H9 (cell line): ENCODE results near the gene DNASE1L1. TPM values are rescaled to one million over a fixed set of nuclear protein-coding genes. Genes with fewer than 3 reads are reported as not detected.

Experiments
- DNase-seq: peaks from one replicate; pipeline ENCODE4 v3.0.0-alpha.2; 2017
- H2AFZ ChIP-seq: one replicate; pipeline ENCODE4 v1.6.1; 2013; ENCODE audit warnings: mild to moderate bottlenecking, low read length, control low read depth, moderate library complexity
- H2AK5ac ChIP-seq: 2 replicates; pipeline ENCODE4 v1.6.1; 2013; ENCODE audit warnings: low read length, control low read depth, mixed read lengths; ENCODE audit not compliant: insufficient read length
- H2BK120ac ChIP-seq: one replicate; pipeline ENCODE4 v1.6.1; 2013; ENCODE audit warnings: low read depth, mild to moderate bottlenecking, low read length, control low read depth, inconsistent platforms; ENCODE audit not compliant: poor library complexity, severe bottlenecking
- H2BK12ac ChIP-seq: 2 replicates; pipeline ENCODE4 v1.6.1; 2013; ENCODE audit warnings: low read length, control low read depth, mixed read lengths, low read depth; ENCODE audit not compliant: insufficient read length
- H2BK15ac ChIP-seq: 2 replicates; pipeline ENCODE4 v1.6.1; 2013; ENCODE audit warnings: low read depth, low read length, control low read depth
- H2BK20ac ChIP-seq: one replicate; pipeline ENCODE4 v1.6.1; 2013; ENCODE audit warnings: low read depth, mild to moderate bottlenecking, low read length, control low read depth, inconsistent platforms; ENCODE audit not compliant: poor library complexity, severe bottlenecking
- H2BK5ac ChIP-seq: 2 replicates; pipeline ENCODE4 v1.6.1; 2013; ENCODE audit warnings: low read length, control low read depth, mixed read lengths; ENCODE audit not compliant: insufficient read length
- H3K14ac ChIP-seq: 2 replicates; pipeline ENCODE4 v1.6.1; 2013; ENCODE audit warnings: low read length, control low read depth; ENCODE audit not compliant: insufficient read depth
- H3K18ac ChIP-seq: 2 replicates; pipeline ENCODE4 v1.6.1; 2013; ENCODE audit warnings: low read depth, mild to moderate bottlenecking, mixed read lengths, low read length, control low read depth; ENCODE audit not compliant: insufficient read length
- H3K23ac ChIP-seq: 2 replicates; pipeline ENCODE4 v1.6.1; 2013; ENCODE audit warnings: low read length, control low read depth, mixed read lengths, low read depth; ENCODE audit not compliant: insufficient read length
- H3K23me2 ChIP-seq: 2 replicates; pipeline ENCODE4 v1.6.1; 2013; ENCODE audit warnings: low read depth, mild to moderate bottlenecking, mixed read lengths, low read length, control low read depth; ENCODE audit not compliant: insufficient read length, poor library complexity, severe bottlenecking
- H3K27ac ChIP-seq: 2 replicates; pipeline ENCODE4 v1.5.1; 2013; ENCODE audit warnings: low read length, control low read depth, mixed read lengths, low read depth; ENCODE audit not compliant: insufficient read length
- H3K27me3 ChIP-seq: 2 replicates; pipeline ENCODE4 v1.6.1; 2013; ENCODE audit warnings: low read length, control low read depth, inconsistent platforms; ENCODE audit not compliant: insufficient read depth
- H3K4ac ChIP-seq: 2 replicates; pipeline ENCODE4 v1.6.1; 2013; ENCODE audit warnings: low read depth, mild to moderate bottlenecking, control low read depth, inconsistent platforms, low read length, moderate library complexity
- H3K4me1 ChIP-seq: 2 replicates; pipeline ENCODE4 v1.6.1; 2013; ENCODE audit warnings: low read length, control low read depth, inconsistent platforms; ENCODE audit not compliant: insufficient read depth
- H3K4me2 ChIP-seq: 2 replicates; pipeline ENCODE4 v1.6.1; 2013; ENCODE audit warnings: low read length, control low read depth, mixed read lengths; ENCODE audit not compliant: insufficient read length, insufficient read depth
- H3K56ac ChIP-seq: 2 replicates; pipeline ENCODE4 v1.6.1; 2013; ENCODE audit warnings: low read depth, mild to moderate bottlenecking, mixed read lengths, low read length, control low read depth; ENCODE audit not compliant: insufficient read length
- H3K79me1 ChIP-seq: 2 replicates; pipeline ENCODE4 v1.6.1; 2013; ENCODE audit warnings: low read depth, mild to moderate bottlenecking, moderate library complexity, low read length, control low read depth, inconsistent platforms; ENCODE audit not compliant: insufficient read depth, poor library complexity, severe bottlenecking
- H3K79me2 ChIP-seq: 2 replicates; pipeline ENCODE4 v1.6.1; 2013; ENCODE audit warnings: low read length, control low read depth, inconsistent platforms; ENCODE audit not compliant: insufficient read depth
- H3K9ac ChIP-seq: 2 replicates; pipeline ENCODE4 v1.6.1; 2013; ENCODE audit warnings: low read length, control low read depth, mixed read lengths; ENCODE audit not compliant: insufficient read length; ENCODE audit errors: extremely low read depth
- H3K9me3 ChIP-seq: one replicate; pipeline ENCODE4 v1.6.1; 2013; ENCODE audit warnings: low read depth, low read length, inconsistent platforms; ENCODE audit not compliant: control insufficient read depth
- H3T11ph ChIP-seq: one replicate; pipeline ENCODE4 v1.6.1; 2013; ENCODE audit warnings: mild to moderate bottlenecking, low read length, control low read depth, inconsistent platforms
- H4K20me1 ChIP-seq: one replicate; pipeline ENCODE4 v1.6.1; 2013; ENCODE audit not compliant: control insufficient read depth, insufficient read length, insufficient read depth
- H4K5ac ChIP-seq: 2 replicates; pipeline ENCODE4 v1.6.1; 2013; ENCODE audit warnings: low read depth, mild to moderate bottlenecking, mixed read lengths, low read length, control low read depth; ENCODE audit not compliant: insufficient read length
- H4K8ac ChIP-seq: replicated peaks from 2 replicates; pipeline ENCODE4 v1.6.1; 2013; ENCODE audit warnings: low read length, control low read depth, mixed read lengths, low read depth; ENCODE audit not compliant: insufficient read length
- H4K91ac ChIP-seq: 2 replicates; pipeline ENCODE4 v1.6.1; 2013; ENCODE audit warnings: low read depth, mild to moderate bottlenecking, moderate library complexity, mixed read lengths, low read length, control low read depth; ENCODE audit not compliant: insufficient read length
- H3K27ac Mint-ChIP-seq, 3 experiments: 2 replicates in 2 of 3; 3 replicates in 1 of 3; pipeline ENCODE4 v1.8.0; 2020 to 2021; ENCODE audit warnings: mixed read lengths in 3 of 3, mild to moderate bottlenecking in 1 of 3, moderate library complexity in 1 of 3
- H3K27me3 Mint-ChIP-seq: 2 replicates; pipeline ENCODE4 v1.8.0; 2021; ENCODE audit warnings: low read depth, mild to moderate bottlenecking, moderate library complexity, mixed read lengths
- H3K36me3 Mint-ChIP-seq, 3 experiments: 2 replicates in 2 of 3; 3 replicates in 1 of 3; pipeline ENCODE4 v1.8.0; 2020 to 2021; ENCODE audit warnings: low read depth in 3 of 3, mixed read lengths in 3 of 3; ENCODE audit not compliant: insufficient read depth in 1 of 3
- H3K4me1 Mint-ChIP-seq, 2 experiments: 2 replicates each; pipeline ENCODE4 v1.8.0; 2020; ENCODE audit warnings: mixed read lengths in 2 of 2
- H3K4me3 Mint-ChIP-seq, 2 experiments: 2 replicates in 1 of 2; 3 replicates in 1 of 2; pipeline ENCODE4 v1.8.0; 2020 to 2021; ENCODE audit warnings: mild to moderate bottlenecking in 2 of 2, mixed read lengths in 2 of 2, moderate library complexity in 1 of 2
- H3K9me3 Mint-ChIP-seq, 2 experiments: 2 replicates in 1 of 2; 3 replicates in 1 of 2; pipeline ENCODE4 v1.8.0; 2020; ENCODE audit warnings: mild to moderate bottlenecking in 2 of 2, mixed read lengths in 2 of 2, moderate library complexity in 1 of 2
- CTCF ChIP-seq: fragments of 200-600 bp; sonication (generic); conservative IDR thresholded peaks from 3 replicates; pipeline ENCODE4 v1.8.0; 2021; ENCODE audit warnings: antibody characterized with exemption, mild to moderate bottlenecking
- WGBS: extraction: QIAGEN DNeasy Blood & Tissue Kit; methylation state at CpG from one replicate; pipeline ENCODE4 v1.1.7; 2013; ENCODE audit warnings: missing lambda C conversion rate, low lambda C conversion rate, mixed read lengths; ENCODE audit not compliant: insufficient read length; ENCODE audit errors: extremely low coverage; 5-methylcytosine and 5-hydroxymethylcytosine counted together
- total RNA-seq: library from RNA; stranded (reverse); gene quantifications from 2 replicates; pipeline ENCODE4 v1.2.1, GENCODE V29; 2021

Gene DNASE1L1
- total RNA-seq, 1 experiment from 2014 or later: 14.5 TPM

GRCh38 chrX:154435171-154435733 is 26.2 kb upstream of the DNASE1L1 start:
- Histone ChIP-seq H3K79me1 (no peaks in the 10 kb centered on the region), H2AK5ac (no peak overlapping the region), H2BK120ac (no peak overlapping the region), H2BK5ac (no peak overlapping the region), H3K4ac (no peak overlapping the region), H3K23me2 (peaks cover 7% of the 10 kb centered on the region), H4K91ac (no peak overlapping the region), H3K4me1 (no peaks in the 10 kb centered on the region), H2AFZ (no peak overlapping the region), H4K5ac (no peak overlapping the region), H3K18ac (no peak overlapping the region), H3K56ac (no peak overlapping the region), H3K14ac (no peak overlapping the region), H3T11ph (no peak overlapping the region), H3K9me3 (peaks cover 28% of the 10 kb centered on the region), H2BK15ac (no peak overlapping the region), H3K27me3 (no peaks in the 10 kb centered on the region), H3K23ac (no peak overlapping the region), H3K9ac (no peak overlapping the region), H2BK20ac (no peak overlapping the region), H3K27ac (no peak overlapping the region), H4K20me1 (no peaks in the 10 kb centered on the region), H3K4me2 (no peak overlapping the region), H2BK12ac (no peak overlapping the region), H3K79me2 (peaks cover 2% of the 10 kb centered on the region; the same call in 1 of the 2 replicates), H4K8ac (no peak overlapping the region)
- no peak for TF ChIP-seq CTCF
- H3K27ac Mint-ChIP-seq: no peak overlapping the region
- no peak overlapping the region; a peak in 2 of 5 replicates for H3K4me3 Mint-ChIP-seq
- no peaks in the 10 kb centered on the region for H3K27me3 Mint-ChIP-seq
- WGBS: no CpG with 5 or more reads among the region's 19 CpGs
- peaks cover 22 to 59% (median 58%) of the 10 kb centered on the region in 3 experiments for H3K36me3 Mint-ChIP-seq
- H3K4me1 Mint-ChIP-seq: peaks cover 8 to 16% of the 10 kb centered on the region in 2 experiments
- peaks cover 70 to 89% of the 10 kb centered on the region in 2 experiments for H3K9me3 Mint-ChIP-seq
- no peak for DNase-seq
